LNCaP clone FGC (cell line): ENCODE measurements around the gene ULBP2.
"Not testable (repeated sequence)": the region's sequence is repeated elsewhere in the genome, so short reads cannot be mapped to it uniquely, and the experiment has no call there.

Experiments
- DNase-seq: peaks from one replicate; pipeline ENCODE4 v3.0.0-alpha.2; 2011; ENCODE audit warnings: low read depth
- H3K4me3 ChIP-seq: 2 replicates; pipeline ENCODE4 v1.5.1; 2011; ENCODE audit warnings: mild to moderate bottlenecking, low read depth, low read length, control low read depth
- TF ChIP-seq, protein P1 (sequence below): IDR thresholded peaks from 2 replicates; pipeline ENCODE4 v1.5.1; 2012; ENCODE audit warnings: mild to moderate bottlenecking; ENCODE audit not compliant: control insufficient read depth, insufficient read depth; ENCODE audit errors: extremely low read depth

The ULBP2 gene

GRCh38 chr6:149950423-149950822 is 8.6 kb downstream of the ULBP2 start:
- TF ChIP-seq, protein P1, sequence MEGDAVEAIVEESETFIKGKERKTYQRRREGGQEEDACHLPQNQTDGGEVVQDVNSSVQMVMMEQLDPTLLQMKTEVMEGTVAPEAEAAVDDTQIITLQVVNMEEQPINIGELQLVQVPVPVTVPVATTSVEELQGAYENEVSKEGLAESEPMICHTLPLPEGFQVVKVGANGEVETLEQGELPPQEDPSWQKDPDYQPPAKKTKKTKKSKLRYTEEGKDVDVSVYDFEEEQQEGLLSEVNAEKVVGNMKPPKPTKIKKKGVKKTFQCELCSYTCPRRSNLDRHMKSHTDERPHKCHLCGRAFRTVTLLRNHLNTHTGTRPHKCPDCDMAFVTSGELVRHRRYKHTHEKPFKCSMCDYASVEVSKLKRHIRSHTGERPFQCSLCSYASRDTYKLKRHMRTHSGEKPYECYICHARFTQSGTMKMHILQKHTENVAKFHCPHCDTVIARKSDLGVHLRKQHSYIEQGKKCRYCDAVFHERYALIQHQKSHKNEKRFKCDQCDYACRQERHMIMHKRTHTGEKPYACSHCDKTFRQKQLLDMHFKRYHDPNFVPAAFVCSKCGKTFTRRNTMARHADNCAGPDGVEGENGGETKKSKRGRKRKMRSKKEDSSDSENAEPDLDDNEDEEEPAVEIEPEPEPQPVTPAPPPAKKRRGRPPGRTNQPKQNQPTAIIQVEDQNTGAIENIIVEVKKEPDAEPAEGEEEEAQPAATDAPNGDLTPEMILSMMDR, result no peak
- no peak for DNase-seq
- no peak overlapping the region for H3K4me3 ChIP-seq

DNA sequence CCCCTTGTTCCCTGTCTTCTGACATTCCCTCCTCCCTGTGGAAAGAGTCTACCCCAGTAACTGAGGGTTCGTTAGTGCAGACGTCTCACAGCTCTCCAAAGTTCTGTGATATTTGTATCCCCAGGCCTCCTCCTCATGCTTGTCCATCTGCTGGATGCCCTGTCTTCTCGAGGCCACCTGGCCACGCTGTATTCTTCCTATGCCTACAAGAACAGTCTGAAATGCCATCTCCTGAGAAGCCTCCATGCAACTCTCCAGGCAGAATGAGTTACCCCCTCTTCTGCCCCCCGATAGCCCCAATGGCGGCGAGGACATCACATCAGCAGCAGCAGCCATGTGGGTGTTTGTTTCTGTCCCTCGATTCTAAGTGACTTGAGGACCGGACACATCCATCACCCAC is 9.3 kb downstream of the ULBP2 start:
- H3K4me3 ChIP-seq, result no peak overlapping the region
- TF ChIP-seq, protein P1, result no peak
- no peak for DNase-seq

DNA sequence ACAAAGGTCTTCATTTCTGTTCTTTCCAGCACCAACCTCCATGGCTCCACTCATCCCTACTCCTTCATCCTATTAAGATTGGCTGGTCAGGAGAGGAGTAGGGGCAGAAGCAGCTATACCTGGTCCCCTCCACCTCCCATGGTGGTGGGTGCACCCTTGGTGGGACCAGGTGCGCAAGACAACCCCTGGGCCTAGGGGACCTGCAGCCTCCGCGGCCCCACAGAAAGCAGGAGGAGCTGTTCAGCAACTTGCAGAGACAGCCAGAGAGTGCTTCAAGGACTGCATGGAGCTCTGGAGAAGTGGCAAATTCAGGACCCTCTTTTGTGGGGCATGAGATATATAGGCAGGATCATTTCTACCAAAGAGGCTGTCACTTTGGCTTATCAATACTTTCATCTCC is 9.8 kb downstream of the ULBP2 start:
- DNase-seq, result no peak
- TF ChIP-seq, protein P1, result no peak
- H3K4me3 ChIP-seq, result no peak overlapping the region

GRCh38 chr6:149953390-149953789 is 11.6 kb downstream of the ULBP2 start:
- not testable (repeated sequence) for H3K4me3 ChIP-seq, DNase-seq

DNA sequence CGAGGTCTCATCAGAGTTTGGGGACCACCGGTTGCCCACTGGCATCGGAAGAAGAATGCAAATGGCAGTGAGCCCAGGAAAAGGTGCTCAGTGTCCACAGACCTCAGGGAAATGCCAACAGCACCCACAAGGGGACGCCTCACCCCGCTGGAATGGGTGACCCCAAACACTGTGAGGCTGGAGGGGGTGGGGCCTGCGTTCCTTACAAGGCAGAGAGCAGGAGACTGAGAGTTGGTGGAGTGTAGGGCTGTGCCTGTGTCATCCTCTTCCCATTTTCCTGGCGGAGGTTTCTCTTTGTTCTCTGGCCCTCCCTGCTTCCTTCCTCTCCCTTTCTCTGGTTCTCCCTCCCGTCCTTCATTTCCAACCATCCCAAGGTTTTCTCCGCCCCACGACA is 12.1 kb downstream of the ULBP2 start:
- not testable (repeated sequence) for DNase-seq, H3K4me3 ChIP-seq

DNA sequence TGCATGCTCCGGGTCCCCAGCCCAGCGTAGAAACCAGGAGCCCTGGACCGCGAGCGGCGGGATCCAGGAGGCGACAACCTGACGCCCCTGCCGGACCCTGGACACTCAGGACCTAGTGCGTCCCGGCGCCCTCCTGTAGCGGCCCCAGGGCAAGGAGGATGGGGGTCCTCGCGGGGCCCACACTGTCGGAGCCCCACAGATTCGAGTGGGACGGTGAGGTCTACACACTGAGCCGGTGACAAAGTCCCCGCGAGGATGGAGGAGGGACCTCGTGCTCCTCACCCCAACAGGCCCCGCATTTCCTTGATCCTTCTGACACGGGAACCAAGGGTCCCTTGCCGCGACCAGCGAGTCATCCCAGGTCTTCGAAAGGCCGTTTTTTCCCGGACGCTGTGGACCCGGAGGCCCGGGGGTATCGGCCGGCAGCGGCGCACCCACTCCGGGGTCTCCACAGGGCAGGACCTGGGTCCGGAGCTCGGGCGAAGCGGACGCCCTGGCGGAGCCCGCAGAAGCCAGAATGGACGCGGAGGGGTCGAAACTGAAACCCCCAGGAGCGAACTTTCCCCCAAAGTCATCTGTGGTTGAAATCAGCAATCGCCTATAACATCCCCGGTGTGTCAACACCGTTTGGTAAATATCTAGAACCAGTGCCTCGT is 12.6 kb downstream of the ULBP2 start:
- not testable (repeated sequence) for DNase-seq, H3K4me3 ChIP-seq

- H3K4me3 ChIP-seq, DNase-seq: not testable (repeated sequence)
These were observed 13.3 kb downstream of the ULBP2 start for GRCh38 chr6:149954984-149955653.

- not testable (repeated sequence) for DNase-seq, H3K4me3 ChIP-seq
These were observed 14.0 kb downstream of the ULBP2 start for GRCh38 chr6:149955654-149956317.

- not testable (repeated sequence) for DNase-seq, H3K4me3 ChIP-seq
These were observed 16.3 kb downstream of the ULBP2 start for GRCh38 chr6:149958124-149958523.

DNA sequence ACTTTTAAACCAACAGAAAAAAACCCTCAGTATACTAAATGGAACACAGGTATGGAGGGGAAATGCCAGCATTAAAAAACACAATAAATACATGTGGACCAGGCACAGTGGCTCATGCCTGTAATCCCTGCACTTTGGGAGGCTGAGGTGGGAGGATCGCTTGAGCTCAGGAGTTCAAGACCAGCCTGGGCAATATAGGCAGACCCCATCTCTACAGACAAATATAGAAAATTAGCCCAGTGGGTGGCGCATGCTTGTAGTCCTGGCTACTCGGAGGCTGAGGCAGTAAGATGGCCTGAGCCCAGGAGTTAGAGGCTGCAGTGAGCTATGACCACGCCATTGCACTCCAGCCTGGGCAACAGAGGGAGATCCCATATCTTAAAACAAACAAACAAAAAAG is 18.0 kb downstream of the ULBP2 start:
- DNase-seq, H3K4me3 ChIP-seq: not testable (repeated sequence)

DNA sequence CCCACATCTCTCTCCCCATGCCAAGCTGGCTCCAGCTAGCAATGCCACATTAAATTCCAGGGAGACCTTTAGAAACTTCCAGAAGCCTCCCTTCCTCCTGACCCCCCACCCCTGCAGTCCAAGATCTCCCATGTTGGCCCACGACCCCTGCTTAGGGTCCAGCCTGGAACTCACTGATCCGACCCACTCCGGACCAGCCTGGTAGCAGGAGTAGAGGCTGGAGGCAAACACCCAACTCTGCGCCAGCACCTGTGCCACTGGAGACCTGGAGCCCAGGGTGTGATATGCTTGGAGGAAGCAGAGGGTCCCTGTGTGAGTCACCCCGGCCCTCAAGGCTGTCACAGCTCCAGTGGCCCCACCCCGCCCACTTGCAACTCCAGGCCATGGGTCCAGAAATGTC is 18.7 kb downstream of the ULBP2 start:
- TF ChIP-seq, protein P1, result no peak
- no peak overlapping the region for H3K4me3 ChIP-seq
- DNase-seq, result no peak
